Activated CD8-positive, alpha-beta T cell treated with anti-CD3 and anti-CD28 coated beads for 36 hours (primary cell): Measurements from ENCODE around the gene GPR148. TPM values are rescaled to one million over a fixed set of nuclear protein-coding genes. Genes with fewer than 3 reads are reported as not detected.

Experiments used
- ATAC-seq: fragments of 200-7000 bp; cut with Tn5 transposase; one replicate; pipeline ENCODE4 v1.10.0; 2021; ENCODE audit warnings: mild to moderate bottlenecking, moderate library complexity
- CTCF ChIA-PET: fragments of 350-600 bp; sonication (Branson Sonifier 250); formaldehyde crosslinking; loops from one replicate; lab custom pipeline; 2021; ENCODE audit warnings: antibody characterized with exemption; lab: Charles Lee
- POLR2A ChIA-PET: fragments of 350-600 bp; sonication (Branson Sonifier 250); formaldehyde crosslinking; loops from one replicate; lab custom pipeline; 2021; ENCODE audit warnings: antibody characterized with exemption; lab: Charles Lee
- DNase-seq: peaks from one replicate; pipeline ENCODE4 v3.0.0-alpha.2; 2020
- H3K27ac Mint-ChIP-seq: one replicate; pipeline ENCODE4 v1.8.0; 2021; ENCODE audit warnings: mild to moderate bottlenecking, mixed read lengths
- H3K27me3 Mint-ChIP-seq: one replicate; pipeline ENCODE4 v1.8.0; 2021; ENCODE audit warnings: mixed read lengths
- H3K36me3 Mint-ChIP-seq: one replicate; pipeline ENCODE4 v1.8.0; 2021; ENCODE audit warnings: low read depth, mixed read lengths
- H3K4me1 Mint-ChIP-seq: one replicate; pipeline ENCODE4 v1.8.0; 2021; ENCODE audit warnings: low read depth, mixed read lengths
- H3K4me3 Mint-ChIP-seq: one replicate; pipeline ENCODE4 v1.8.0; 2021; ENCODE audit warnings: mild to moderate bottlenecking, moderate library complexity, mixed read lengths
- H3K9me3 Mint-ChIP-seq: one replicate; pipeline ENCODE4 v1.8.0; 2021; ENCODE audit warnings: mixed read lengths
- intact Hi-C: fragments of 100-400 bp; cut with micrococcal nuclease; formaldehyde crosslinking; loops from one replicate; pipeline ENCODE4 v1.10.0; 2022
- total RNA-seq, 2 experiments: library from RNA; stranded (reverse); gene quantifications; one replicate each; pipeline ENCODE4 v1.2.3, GENCODE V29; 2021
- TF ChIP-seq, protein P1 (sequence below): fragments of 200-600 bp; IDR thresholded peaks from one replicate; pipeline ENCODE4 v1.8.0; 2022; ENCODE audit warnings: antibody characterized with exemption, mild to moderate bottlenecking

The GPR148 gene
- total RNA-seq, 2 experiments from 2014 or later, result not detected

DNA sequence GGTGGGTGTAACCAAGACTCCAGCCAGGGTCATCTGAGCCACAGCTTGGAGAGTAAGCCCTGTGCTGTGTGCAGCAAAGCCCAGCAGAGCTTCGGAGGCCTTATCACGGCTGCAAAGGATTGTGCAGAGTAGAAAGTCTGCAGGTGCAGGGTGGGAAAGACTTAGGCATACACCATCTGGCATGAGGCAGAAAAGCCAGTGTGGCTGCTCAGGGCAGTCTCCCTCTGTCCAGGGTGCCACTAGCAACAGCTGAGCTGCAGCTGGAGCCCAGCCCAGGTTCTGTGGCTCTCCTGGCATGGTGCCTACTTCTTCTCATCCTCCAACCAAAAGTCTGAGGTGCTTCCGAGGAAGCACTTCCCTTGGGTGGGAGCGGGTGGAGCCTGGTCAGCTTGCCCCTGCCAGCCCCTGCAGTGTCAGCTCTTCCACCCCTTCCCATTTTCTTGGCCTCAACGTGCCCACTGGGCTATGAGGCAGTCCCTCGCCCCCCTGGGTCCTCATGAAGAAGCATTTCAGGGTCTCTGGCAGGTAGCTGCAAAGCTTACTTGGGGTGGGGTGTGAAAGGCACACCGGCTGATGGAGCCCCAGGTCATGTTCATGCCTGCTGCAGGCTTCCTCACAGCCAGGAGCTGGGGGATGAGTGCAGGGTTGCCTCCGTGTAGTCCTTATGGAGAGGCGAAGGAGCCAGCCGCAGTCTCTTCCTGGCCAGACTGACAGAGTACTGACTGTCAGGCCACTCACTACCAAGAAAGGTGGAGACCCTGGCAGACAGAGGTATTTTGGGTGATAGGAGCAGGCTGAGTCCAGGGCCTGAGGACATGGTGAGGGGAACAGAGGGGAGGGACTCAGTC, 31.3 kb downstream of the GPR148 start:
- intact Hi-C loops, result no loop called here
- ATAC-seq (no peak), DNase-seq (no peak)
- Mint-ChIP-seq H3K4me3 (no peak overlapping the region), H3K27me3 (peaks cover 22% of the 10 kb centered on the region), H3K9me3 (no peaks in the 10 kb centered on the region), H3K36me3 (no peaks in the 10 kb centered on the region), H3K27ac (no peak overlapping the region), H3K4me1 (no peaks in the 10 kb centered on the region)
- TF ChIP-seq, protein P1, sequence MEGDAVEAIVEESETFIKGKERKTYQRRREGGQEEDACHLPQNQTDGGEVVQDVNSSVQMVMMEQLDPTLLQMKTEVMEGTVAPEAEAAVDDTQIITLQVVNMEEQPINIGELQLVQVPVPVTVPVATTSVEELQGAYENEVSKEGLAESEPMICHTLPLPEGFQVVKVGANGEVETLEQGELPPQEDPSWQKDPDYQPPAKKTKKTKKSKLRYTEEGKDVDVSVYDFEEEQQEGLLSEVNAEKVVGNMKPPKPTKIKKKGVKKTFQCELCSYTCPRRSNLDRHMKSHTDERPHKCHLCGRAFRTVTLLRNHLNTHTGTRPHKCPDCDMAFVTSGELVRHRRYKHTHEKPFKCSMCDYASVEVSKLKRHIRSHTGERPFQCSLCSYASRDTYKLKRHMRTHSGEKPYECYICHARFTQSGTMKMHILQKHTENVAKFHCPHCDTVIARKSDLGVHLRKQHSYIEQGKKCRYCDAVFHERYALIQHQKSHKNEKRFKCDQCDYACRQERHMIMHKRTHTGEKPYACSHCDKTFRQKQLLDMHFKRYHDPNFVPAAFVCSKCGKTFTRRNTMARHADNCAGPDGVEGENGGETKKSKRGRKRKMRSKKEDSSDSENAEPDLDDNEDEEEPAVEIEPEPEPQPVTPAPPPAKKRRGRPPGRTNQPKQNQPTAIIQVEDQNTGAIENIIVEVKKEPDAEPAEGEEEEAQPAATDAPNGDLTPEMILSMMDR, result no peak
- POLR2A ChIA-PET, result no interaction called here
- CTCF ChIA-PET, result interaction anchor here (1.1 kb wide), 1 partner anchor 114 kb away, joined by 3 read pairs; no protein-coding TSS in a partner anchor

DNA sequence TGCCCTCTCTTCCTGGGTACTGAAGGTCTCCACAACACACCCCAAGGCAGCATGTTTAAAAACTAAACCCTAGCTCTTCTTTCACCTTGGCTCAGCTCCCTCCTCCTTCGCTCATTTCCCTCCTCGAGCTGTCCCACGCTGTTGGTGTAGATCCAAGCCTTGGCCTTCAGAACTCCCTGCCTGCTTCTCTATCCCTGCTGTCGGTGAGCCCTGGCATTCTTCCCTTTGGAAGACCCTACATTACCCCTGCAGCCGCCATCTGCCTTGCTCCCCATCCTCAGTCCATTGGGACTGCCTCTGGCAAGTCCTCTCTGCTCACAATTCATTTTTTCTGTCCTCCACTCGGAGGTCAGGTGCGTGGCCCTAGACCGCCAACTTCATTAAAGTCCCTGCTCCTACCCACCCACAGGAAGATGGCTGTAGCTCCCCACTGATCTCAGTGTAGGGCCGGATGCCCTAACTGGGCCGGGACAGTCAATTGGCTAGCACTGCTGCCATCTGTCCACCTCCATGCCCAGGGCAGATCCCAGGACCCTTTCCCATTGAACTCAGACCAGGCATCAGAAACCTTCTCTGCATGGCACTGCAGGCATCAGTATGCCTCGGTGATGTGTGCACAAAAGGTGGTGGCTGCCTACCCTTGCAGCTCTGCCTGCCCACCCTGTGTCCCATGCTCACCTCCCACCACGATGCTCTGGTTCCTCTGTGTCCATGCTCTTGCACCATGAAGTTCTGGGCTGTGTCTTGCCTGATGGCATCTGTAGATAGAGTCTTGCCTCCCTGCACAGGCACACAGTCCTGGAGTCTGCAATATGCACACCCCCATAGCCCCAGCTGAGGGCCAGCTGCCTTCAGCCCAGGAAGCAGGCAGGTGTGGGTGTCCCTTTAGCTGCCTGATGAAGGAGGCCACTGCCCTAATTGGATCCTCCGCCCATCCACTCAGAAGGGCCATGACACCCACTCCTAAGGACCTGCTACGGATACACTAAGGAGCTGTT, 32.2 kb downstream of the GPR148 start:
- Mint-ChIP-seq H3K36me3 (no peaks in the 10 kb centered on the region), H3K27ac (no peak overlapping the region), H3K27me3 (peaks cover 17% of the 10 kb centered on the region), H3K4me1 (no peaks in the 10 kb centered on the region), H3K9me3 (no peaks in the 10 kb centered on the region), H3K4me3 (no peak overlapping the region)
- DNase-seq, result no peak
- POLR2A ChIA-PET, result interaction anchor here (1.5 kb wide), 1 partner anchor 114 kb away, joined by 3 read pairs; no protein-coding TSS in a partner anchor
- no peak for ATAC-seq
- CTCF ChIA-PET, result no interaction called here
- intact Hi-C loops, result no loop called here
- TF ChIP-seq, protein P1, result no peak

DNA sequence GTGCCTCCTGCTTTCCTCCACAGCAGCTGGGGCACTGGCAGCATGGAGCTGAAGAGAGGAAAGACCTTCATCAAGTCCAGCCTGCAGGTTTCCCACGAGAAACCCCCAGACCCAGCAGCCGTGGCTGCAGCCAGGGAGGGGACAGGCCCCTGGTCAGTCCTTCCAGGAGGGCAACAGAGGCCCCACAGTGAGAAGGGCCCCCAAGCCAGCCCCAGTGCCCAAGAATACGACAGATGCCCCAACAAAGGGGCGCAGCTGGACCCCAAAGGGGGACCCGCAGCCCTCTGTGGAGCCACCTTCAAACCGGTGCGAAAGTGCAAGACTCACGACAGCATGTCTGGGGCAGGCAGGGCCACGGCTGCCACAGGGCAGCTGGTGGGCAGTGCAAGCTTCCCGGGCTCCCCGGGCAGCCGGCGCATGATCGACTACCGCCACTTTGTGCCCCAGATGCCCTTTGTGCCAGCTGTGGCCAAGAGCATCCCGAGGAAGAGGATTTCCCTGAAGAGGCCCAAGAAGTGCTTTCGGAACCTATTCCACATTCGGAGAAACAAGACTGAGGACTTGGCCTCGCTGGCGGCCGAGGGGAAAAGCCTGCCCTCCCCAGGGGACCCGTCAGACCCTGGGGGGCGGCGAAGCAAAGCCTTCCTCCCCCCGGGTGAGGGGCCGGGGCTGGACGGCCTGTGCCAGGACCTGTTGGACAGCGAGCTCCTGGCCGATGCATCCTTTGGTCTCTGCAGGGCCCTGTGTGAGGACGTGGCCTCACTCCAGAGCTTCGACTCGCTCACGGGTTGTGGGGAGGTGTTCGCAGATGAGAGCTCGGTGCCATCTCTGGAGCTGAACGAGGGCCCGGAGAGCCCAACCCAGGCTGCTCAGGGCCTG, 33.4 kb downstream of the GPR148 start:
- TF ChIP-seq, protein P1, result no peak
- DNase-seq (no peak), ATAC-seq (no peak)
- H3K27me3 Mint-ChIP-seq, result peaks cover 11% of the 10 kb centered on the region
- H3K4me3 Mint-ChIP-seq, result no peak overlapping the region
- no peaks in the 10 kb centered on the region for H3K4me1 Mint-ChIP-seq
- H3K9me3 Mint-ChIP-seq, result no peaks in the 10 kb centered on the region
- ChIA-PET CTCF (no interaction called here), POLR2A (interaction anchor here (1.5 kb wide), 1 partner anchor 113 kb away, joined by 3 read pairs; no protein-coding TSS in a partner anchor)
- intact Hi-C loops, result no loop called here
- no peak overlapping the region for H3K27ac Mint-ChIP-seq
- no peaks in the 10 kb centered on the region for H3K36me3 Mint-ChIP-seq

DNA sequence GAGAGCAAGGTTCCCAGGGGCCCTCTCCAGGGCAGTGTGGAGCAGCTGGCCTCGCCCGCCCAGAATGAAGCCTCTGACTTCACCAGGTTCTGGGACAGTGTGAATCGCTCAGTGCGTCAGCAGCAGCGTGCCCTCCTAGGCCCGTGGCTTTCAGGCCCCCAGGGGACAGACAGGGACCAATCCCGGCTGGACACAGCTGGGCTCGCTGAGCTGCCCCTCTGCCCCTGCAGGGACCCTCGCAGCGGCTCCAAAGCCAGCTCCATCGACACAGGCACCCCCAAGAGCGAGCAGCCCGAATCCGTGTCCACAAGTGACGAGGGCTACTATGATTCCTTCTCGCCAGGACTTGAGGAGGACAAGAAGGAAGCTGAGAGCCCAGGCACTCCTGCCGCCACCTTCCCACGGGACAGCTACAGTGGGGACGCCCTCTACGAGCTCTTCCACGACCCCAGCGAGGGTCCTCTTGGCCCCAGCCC, 34.1 kb downstream of the GPR148 start:
- DNase-seq (no peak), ATAC-seq (no peak)
- ChIA-PET POLR2A (interaction anchor here (1.5 kb wide), 1 partner anchor 112 kb away, joined by 3 read pairs; no protein-coding TSS in a partner anchor), CTCF (no interaction called here)
- peaks cover 7% of the 10 kb centered on the region for H3K27me3 Mint-ChIP-seq
- H3K4me3 Mint-ChIP-seq, result no peak overlapping the region
- H3K36me3 Mint-ChIP-seq, result no peaks in the 10 kb centered on the region
- H3K4me1 Mint-ChIP-seq, result no peaks in the 10 kb centered on the region
- intact Hi-C loops, result no loop called here
- TF ChIP-seq, protein P1, result no peak
- no peak overlapping the region for H3K27ac Mint-ChIP-seq
- no peaks in the 10 kb centered on the region for H3K9me3 Mint-ChIP-seq
